Measurements from ENCODE around the gene TBC1D8. TPM values are rescaled to one million over a fixed set of nuclear protein-coding genes. Genes with fewer than 3 reads are reported as not detected.

The TBC1D8 gene
- total and polyA plus RNA-seq, 4 experiments from 2014 or later: 0.15 to 2.4 (median 1.5) TPM

DNA sequence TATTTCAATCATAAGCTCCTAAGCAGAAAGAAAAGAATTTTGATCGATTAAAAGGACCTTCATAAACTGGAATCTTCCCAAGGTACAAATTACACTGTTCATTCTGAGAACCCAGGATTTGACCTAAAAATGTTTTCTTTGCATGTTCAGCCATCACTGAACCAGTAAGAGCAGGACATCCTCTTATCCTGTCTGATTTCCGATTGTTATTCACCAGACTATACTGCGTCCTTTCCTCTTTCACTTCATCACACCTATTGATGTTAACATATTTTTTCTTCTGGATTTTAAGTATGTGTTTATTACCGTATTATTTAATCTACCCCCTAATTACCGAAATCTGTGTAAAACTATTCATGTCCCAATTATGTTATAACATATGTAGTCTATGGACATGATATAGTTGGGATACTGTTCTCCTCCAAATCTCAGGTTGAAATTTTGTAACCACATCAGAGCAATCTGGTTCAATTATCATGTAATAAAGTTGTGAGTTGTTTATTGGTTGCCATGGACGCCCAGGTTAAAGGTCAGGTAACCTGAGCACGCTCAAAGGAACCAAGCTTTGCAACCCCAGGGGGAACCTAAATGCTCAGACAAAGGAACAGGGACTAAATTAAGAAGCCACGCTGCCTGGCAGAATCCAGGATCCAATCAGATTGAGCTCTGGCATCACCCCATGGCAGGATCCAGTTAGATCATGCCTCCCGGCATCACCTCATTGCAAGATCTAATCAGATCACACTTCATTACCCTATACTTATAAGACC lies 11.6 kb upstream of the TBC1D8 start:
- peaks cover 0 to 8% of the 10 kb centered on the region in 2 donors for H3K36me3 Mint-ChIP-seq
- Histone ChIP-seq H3K27me3 (ENCODE audit: insufficient read depth, low read length) (no peaks in the 10 kb centered on the region), H3K36me3 (ENCODE audit: insufficient read depth, low read length) (no peaks in the 10 kb centered on the region), H3K4me1 (ENCODE audit: insufficient read depth, low read length) (no peaks in the 10 kb centered on the region), H3K27ac (ENCODE audit: low read depth, low read length) (no peak overlapping the region), H3K4me3 (ENCODE audit: low read length in 2 of 2) (no peak overlapping the region), H3K9me3 (ENCODE audit: control insufficient read depth in 1 of 2, low read length in 2 of 2) (peaks cover 0 to 6% of the 10 kb centered on the region in 2 donors)
- no peak for DNase-seq
- no peak overlapping the region for H3K27ac Mint-ChIP-seq
- no peak overlapping the region for H3K4me3 Mint-ChIP-seq
- ChIA-PET CTCF (ENCODE audit: partially characterized antibody) (no interaction called here), POLR2A (ENCODE audit: partially characterized antibody) (no interaction called here)
- peaks cover 0 to 13% (median 8%) of the 10 kb centered on the region in 8 donors for H3K9me3 Mint-ChIP-seq
- no peaks in the 10 kb centered on the region for H3K27me3 Mint-ChIP-seq
- intact Hi-C loops (cut with micrococcal nuclease): no loop called here
- H3K4me1 Mint-ChIP-seq: no peaks in the 10 kb centered on the region

DNA sequence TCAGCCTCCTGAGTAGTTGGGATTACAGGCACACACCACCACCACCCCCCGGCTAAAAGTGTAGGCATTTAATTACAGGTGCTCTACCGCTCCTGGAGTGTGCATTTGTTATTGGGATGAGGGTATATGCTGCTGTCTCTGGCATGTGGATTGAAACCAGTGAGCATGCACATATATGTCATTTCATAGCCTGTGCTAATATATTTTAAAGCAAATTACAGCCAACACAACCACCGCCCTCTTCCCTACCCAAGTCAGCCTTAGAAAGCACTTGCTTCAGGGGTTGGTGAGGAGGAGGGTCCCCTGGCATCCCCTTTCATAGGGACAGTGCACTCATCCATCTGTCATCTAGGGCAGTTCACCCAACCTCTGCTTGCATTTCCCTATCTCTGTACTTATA lies 10.5 kb upstream of the TBC1D8 start:
- Mint-ChIP-seq H3K27ac (peak overlapping the region in 1 of 7 donors; percentile 22), H3K4me3 (no peak overlapping the region), H3K9me3 (peaks cover 0 to 6% (median 0%) of the 10 kb centered on the region in 8 donors), H3K36me3 (no peaks in the 10 kb centered on the region), H3K4me1 (no peaks in the 10 kb centered on the region), H3K27me3 (no peaks in the 10 kb centered on the region)
- Histone ChIP-seq H3K9me3 (ENCODE audit: control insufficient read depth in 1 of 2, low read length in 2 of 2) (no peaks in the 10 kb centered on the region), H3K4me3 (ENCODE audit: low read length in 2 of 2) (no peak overlapping the region), H3K27me3 (ENCODE audit: insufficient read depth, low read length) (no peaks in the 10 kb centered on the region), H3K36me3 (ENCODE audit: insufficient read depth, low read length) (no peaks in the 10 kb centered on the region), H3K27ac (ENCODE audit: low read depth, low read length) (no peak overlapping the region), H3K4me1 (ENCODE audit: insufficient read depth, low read length) (no peaks in the 10 kb centered on the region)
- ChIA-PET POLR2A (ENCODE audit: partially characterized antibody) (no interaction called here), CTCF (ENCODE audit: partially characterized antibody) (no interaction called here)
- no peak for DNase-seq
- intact Hi-C loops (cut with micrococcal nuclease): no loop called here

DNA sequence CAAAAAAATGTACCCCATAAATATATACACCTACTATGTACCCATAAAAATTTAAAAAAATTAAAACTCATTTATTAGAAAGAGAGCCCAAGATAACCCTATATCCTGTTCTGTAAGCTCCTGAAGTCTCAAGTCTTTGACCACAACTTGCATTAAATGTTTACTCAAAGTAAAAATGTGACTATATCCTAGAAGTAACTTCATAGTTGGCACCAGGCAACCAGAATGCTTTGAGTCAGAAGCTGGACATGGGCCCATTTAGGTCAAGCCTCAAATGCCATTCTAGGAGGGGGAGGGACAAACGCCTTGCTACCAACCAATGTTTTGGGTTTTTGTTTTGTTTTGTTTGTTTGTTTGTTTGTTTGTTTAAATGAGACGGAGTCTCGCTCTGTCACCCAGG lies 9.3 kb upstream of the TBC1D8 start:
- Mint-ChIP-seq H3K27ac (no peak overlapping the region), H3K4me3 (no peak overlapping the region), H3K27me3 (no peaks in the 10 kb centered on the region), H3K4me1 (no peaks in the 10 kb centered on the region), H3K9me3 (peaks cover 0 to 3% (median 0%) of the 10 kb centered on the region in 8 donors), H3K36me3 (no peaks in the 10 kb centered on the region)
- no peak for DNase-seq
- Histone ChIP-seq H3K27me3 (ENCODE audit: insufficient read depth, low read length) (no peaks in the 10 kb centered on the region), H3K9me3 (ENCODE audit: control insufficient read depth in 1 of 2, low read length in 2 of 2) (no peaks in the 10 kb centered on the region), H3K4me3 (ENCODE audit: low read length in 2 of 2) (no peak overlapping the region), H3K4me1 (ENCODE audit: insufficient read depth, low read length) (no peaks in the 10 kb centered on the region), H3K27ac (ENCODE audit: low read depth, low read length) (no peak overlapping the region), H3K36me3 (ENCODE audit: insufficient read depth, low read length) (no peaks in the 10 kb centered on the region)
- POLR2A ChIA-PET (ENCODE audit: partially characterized antibody): no interaction called here
- CTCF ChIA-PET (ENCODE audit: partially characterized antibody): no interaction called here
- intact Hi-C loops (cut with micrococcal nuclease): no loop called here

DNA sequence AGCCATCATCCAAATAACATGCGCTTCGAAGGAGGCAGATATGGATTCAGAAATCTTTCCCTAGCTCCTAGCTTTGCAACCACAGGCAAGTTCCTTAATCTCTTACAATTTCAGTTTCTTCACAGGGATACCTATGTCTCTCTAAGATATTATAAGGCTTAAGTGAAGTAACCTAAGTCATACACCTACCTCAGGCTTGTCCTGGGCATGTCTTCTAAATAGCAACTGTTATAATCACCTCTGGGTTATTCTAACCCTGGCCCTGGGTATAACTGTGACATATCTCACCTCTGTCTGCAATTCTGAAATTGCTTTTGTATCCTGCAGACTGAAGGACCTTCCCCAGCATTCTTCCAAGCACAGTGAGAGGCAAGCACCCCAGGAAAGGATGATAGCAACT lies 8.3 kb upstream of the TBC1D8 start:
- Mint-ChIP-seq H3K4me3 (no peak overlapping the region), H3K36me3 (no peaks in the 10 kb centered on the region), H3K27ac (no peak overlapping the region), H3K27me3 (no peaks in the 10 kb centered on the region), H3K4me1 (no peaks in the 10 kb centered on the region), H3K9me3 (peaks cover 0 to 2% (median 0%) of the 10 kb centered on the region in 8 donors)
- Histone ChIP-seq H3K27ac (ENCODE audit: low read depth, low read length) (no peak overlapping the region), H3K36me3 (ENCODE audit: insufficient read depth, low read length) (no peaks in the 10 kb centered on the region), H3K4me3 (ENCODE audit: low read length in 2 of 2) (no peak overlapping the region), H3K9me3 (ENCODE audit: control insufficient read depth in 1 of 2, low read length in 2 of 2) (no peaks in the 10 kb centered on the region), H3K27me3 (ENCODE audit: insufficient read depth, low read length) (no peaks in the 10 kb centered on the region), H3K4me1 (ENCODE audit: insufficient read depth, low read length) (no peaks in the 10 kb centered on the region)
- POLR2A ChIA-PET (ENCODE audit: partially characterized antibody): no interaction called here
- no peak for DNase-seq
- CTCF ChIA-PET (ENCODE audit: partially characterized antibody): no interaction called here
- intact Hi-C loops (cut with micrococcal nuclease): no loop called here

DNA sequence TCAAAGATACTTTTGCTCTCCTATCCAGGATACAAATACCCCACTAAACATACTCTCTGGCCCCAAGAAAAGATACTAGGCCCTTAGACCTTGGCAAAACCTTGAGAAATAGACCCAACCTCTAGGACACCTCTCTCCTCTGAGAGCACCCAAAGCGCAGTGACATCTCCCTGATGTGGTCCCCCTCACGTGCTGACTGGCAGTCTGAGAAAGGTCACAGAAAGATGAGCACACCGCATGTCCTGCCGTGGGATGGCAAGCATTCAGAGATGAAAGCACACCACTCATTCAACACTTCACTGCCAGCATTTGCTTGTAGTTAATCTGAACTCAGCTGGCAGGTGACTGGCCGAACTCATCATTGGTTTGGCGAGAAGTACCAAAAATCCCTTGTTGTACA lies 6.1 kb upstream of the TBC1D8 start:
- H3K27me3 Mint-ChIP-seq: no peaks in the 10 kb centered on the region
- Histone ChIP-seq H3K27ac (ENCODE audit: low read depth, low read length) (no peak overlapping the region), H3K9me3 (ENCODE audit: control insufficient read depth in 1 of 2, low read length in 2 of 2) (no peaks in the 10 kb centered on the region), H3K4me3 (ENCODE audit: low read length in 2 of 2) (no peak overlapping the region), H3K27me3 (ENCODE audit: insufficient read depth, low read length) (no peaks in the 10 kb centered on the region), H3K36me3 (ENCODE audit: insufficient read depth, low read length) (no peaks in the 10 kb centered on the region), H3K4me1 (ENCODE audit: insufficient read depth, low read length) (peaks cover 2% of the 10 kb centered on the region)
- no peak overlapping the region for H3K4me3 Mint-ChIP-seq
- no peaks in the 10 kb centered on the region for H3K36me3 Mint-ChIP-seq
- no peak overlapping the region for H3K27ac Mint-ChIP-seq
- CTCF ChIA-PET (ENCODE audit: partially characterized antibody): interaction anchor here (0.7 kb wide), 1 partner anchor 205 kb away, joined by 3 read pairs; no protein-coding TSS in a partner anchor
- intact Hi-C loops (cut with micrococcal nuclease): no loop called here
- H3K4me1 Mint-ChIP-seq: peaks cover 3 to 9% (median 7%) of the 10 kb centered on the region in 4 donors
- DNase-seq: no peak
- no peaks in the 10 kb centered on the region for H3K9me3 Mint-ChIP-seq
- POLR2A ChIA-PET (ENCODE audit: partially characterized antibody): no interaction called here

DNA sequence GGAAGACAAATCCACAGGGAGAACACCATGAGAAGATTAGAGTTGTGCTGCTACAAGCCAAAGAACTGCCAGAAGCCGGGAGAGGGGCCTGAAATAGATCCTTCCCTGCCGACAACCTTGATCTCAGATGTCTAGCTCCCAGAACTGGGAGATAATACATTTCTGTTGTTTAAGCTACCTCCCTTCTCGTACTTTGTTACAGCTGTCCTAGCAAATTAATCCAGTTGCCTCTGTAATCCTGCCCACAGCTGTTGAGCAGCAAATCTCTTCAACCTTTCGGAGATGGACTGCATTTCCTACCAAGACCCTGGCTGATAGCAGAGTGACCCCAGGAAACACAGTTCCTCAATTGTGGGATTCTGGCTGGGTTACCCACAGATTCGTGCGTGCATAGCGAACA lies 2.6 kb upstream of the TBC1D8 start:
- H3K27me3 ChIP-seq (ENCODE audit: insufficient read depth, low read length): no peaks in the 10 kb centered on the region
- no peaks in the 10 kb centered on the region for H3K36me3 ChIP-seq (ENCODE audit: insufficient read depth, low read length)
- DNase-seq: no peak
- H3K4me1 Mint-ChIP-seq: peaks cover 18 to 27% (median 22%) of the 10 kb centered on the region in 4 donors
- H3K36me3 Mint-ChIP-seq: no peaks in the 10 kb centered on the region
- no peak overlapping the region for H3K27ac Mint-ChIP-seq
- no peak overlapping the region for H3K4me3 ChIP-seq (ENCODE audit: low read length in 2 of 2)
- CTCF ChIA-PET (ENCODE audit: partially characterized antibody): interaction anchor here (1.1 kb wide), 1 partner anchor 151 kb away, joined by 3 read pairs; no protein-coding TSS in a partner anchor
- no peaks in the 10 kb centered on the region for H3K9me3 ChIP-seq (ENCODE audit: control insufficient read depth in 1 of 2, low read length in 2 of 2)
- POLR2A ChIA-PET (ENCODE audit: partially characterized antibody): no interaction called here
- H3K9me3 Mint-ChIP-seq: no peaks in the 10 kb centered on the region
- H3K27me3 Mint-ChIP-seq: no peaks in the 10 kb centered on the region
- H3K27ac ChIP-seq (ENCODE audit: low read depth, low read length): no peak overlapping the region
- no peak overlapping the region for H3K4me3 Mint-ChIP-seq
- intact Hi-C loops (cut with micrococcal nuclease): loop anchor here (2.0 to 5.0 kb wide), 3 partner anchors 99 to 591 kb away; partner anchors contain the start of genes CNOT11 and PDCL3
- peaks cover 19% of the 10 kb centered on the region for H3K4me1 ChIP-seq (ENCODE audit: insufficient read depth, low read length)

DNA sequence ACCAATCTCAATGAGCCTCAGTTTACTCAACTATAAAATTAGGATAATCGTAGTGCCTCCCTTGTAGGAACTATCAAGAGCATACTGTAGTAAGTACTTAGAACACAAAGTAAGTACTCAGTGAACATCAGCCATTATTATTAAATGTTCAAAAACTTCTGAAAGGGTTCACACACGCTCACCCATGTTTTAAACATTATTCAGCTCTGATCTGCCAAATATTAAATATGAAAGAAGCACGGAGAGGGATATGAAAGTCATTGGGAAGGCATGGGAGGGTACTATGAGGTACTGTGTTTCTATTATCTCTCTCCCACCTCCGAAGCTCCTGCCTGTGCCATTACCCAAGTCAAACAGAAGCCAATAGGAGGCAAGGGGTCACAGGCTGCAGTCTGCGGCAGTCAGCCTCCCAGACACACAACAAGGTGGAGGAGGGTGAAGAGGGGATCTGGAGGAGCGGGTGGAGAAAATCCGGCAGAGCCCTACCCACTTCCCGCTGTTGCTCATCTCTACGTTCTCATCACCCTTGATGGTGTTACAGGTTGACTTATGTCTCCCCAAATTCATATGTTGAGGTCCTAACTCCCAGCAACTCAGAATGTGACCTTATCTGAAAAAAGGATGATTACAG lies 2.0 kb upstream of the TBC1D8 start:
- no peaks in the 10 kb centered on the region for H3K27me3 Mint-ChIP-seq
- DNase-seq: no peak

More for the DNA sequence above, 2.0 kb upstream of the TBC1D8 start:
- no peak overlapping the region for H3K27ac ChIP-seq (ENCODE audit: low read depth, low read length)
- H3K27ac Mint-ChIP-seq: peak overlapping the region in 6 of 7 donors; percentile 19 to 77 (median 39)
- peaks cover 18 to 27% (median 22%) of the 10 kb centered on the region in 4 donors for H3K4me1 Mint-ChIP-seq
- H3K36me3 Mint-ChIP-seq: no peaks in the 10 kb centered on the region
- POLR2A ChIA-PET (ENCODE audit: partially characterized antibody): interaction anchor here (1.1 kb wide), 1 partner anchor 151 kb away, joined by 4 read pairs; the partner anchor contains the start of gene RPL31
- H3K36me3 ChIP-seq (ENCODE audit: insufficient read depth, low read length): no peaks in the 10 kb centered on the region
- CTCF ChIA-PET (ENCODE audit: partially characterized antibody): interaction anchor here (1.0 to 1.2 kb wide), 3 partner anchors 141 to 546 kb away, joined by 3 read pairs; no protein-coding TSS in a partner anchor
- H3K4me1 ChIP-seq (ENCODE audit: insufficient read depth, low read length): peaks cover 19% of the 10 kb centered on the region
- H3K27me3 ChIP-seq (ENCODE audit: insufficient read depth, low read length): no peaks in the 10 kb centered on the region
- H3K9me3 Mint-ChIP-seq: no peaks in the 10 kb centered on the region
- H3K4me3 ChIP-seq (ENCODE audit: low read length in 2 of 2): no peak overlapping the region
- intact Hi-C loops (cut with micrococcal nuclease): loop anchor here (2.0 to 5.0 kb wide), 3 partner anchors 100 to 591 kb away; partner anchors contain the start of genes CNOT11 and PDCL3
- H3K4me3 Mint-ChIP-seq: peak overlapping the region in 2 of 8 donors; percentile 80 to 91
- no peaks in the 10 kb centered on the region for H3K9me3 ChIP-seq (ENCODE audit: control insufficient read depth in 1 of 2, low read length in 2 of 2)

Data from CD4-positive, alpha-beta memory T cell (primary cell).